ENCODE data around the gene KDM3A. TPM values are rescaled to one million over a fixed set of nuclear protein-coding genes. Genes with fewer than 3 reads are reported as not detected.

KDM3A gene
- total RNA-seq, 1 experiment from 2014 or later = 34.2 TPM

DNA sequence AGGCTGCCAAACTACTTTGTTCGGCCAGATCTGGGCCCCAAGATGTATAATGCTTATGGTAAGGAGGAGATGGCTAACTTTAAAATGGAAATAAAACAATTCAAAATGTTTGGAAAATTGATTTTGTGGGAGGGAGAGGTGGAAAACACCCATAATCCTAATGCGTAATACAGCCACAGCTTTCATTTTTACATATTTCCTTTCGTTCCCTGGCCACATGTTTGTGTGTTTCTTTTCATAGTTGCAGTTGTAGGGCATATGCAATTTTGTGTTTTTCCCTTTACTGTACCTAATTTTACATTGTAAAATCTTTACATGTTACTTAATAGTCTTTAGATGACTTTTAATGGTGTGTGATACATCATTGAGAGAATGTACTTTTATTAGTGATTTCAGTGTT, 44.6 kb downstream of the KDM3A start:
- DNase-seq (ENCODE audit: low spot score) (no peak), ATAC-seq (no peak)
- Mint-ChIP-seq H3K27ac (no peak overlapping the region; the same call in 1 of the 2 replicates), H3K27me3 (ENCODE audit: low read depth) (no peaks in the 10 kb centered on the region), H3K36me3 (peaks cover 95% of the 10 kb centered on the region), H3K4me1 (no peaks in the 10 kb centered on the region), H3K4me3 (no peak overlapping the region), H3K9me3 (no peaks in the 10 kb centered on the region)
- CTCF ChIA-PET = interaction anchor here (0.9 kb wide), 1 partner anchor 89 kb away, joined by 3 read pairs; no protein-coding TSS in a partner anchor
- TF ChIP-seq KAT7 (CRISPR knock-in tag; IDR thresholded peaks at IDR 0.05; ENCODE audit: borderline replicate concordance) (no peak), ZNF232 (CRISPR knock-in tag; IDR thresholded peaks at IDR 0.05) (no peak), ZSCAN18 (CRISPR knock-in tag; IDR thresholded peaks at IDR 0.05) (no peak), RELA (CRISPR knock-in tag; IDR thresholded peaks at IDR 0.05; ENCODE audit: borderline replicate concordance) (no peak), ZNF281 (CRISPR knock-in tag; IDR thresholded peaks at IDR 0.05) (no peak), MLX (CRISPR knock-in tag; IDR thresholded peaks at IDR 0.05) (no peak), NR1H2 (CRISPR knock-in tag; IDR thresholded peaks at IDR 0.05) (no peak), NR3C1 (CRISPR knock-in tag; conservative IDR thresholded peaks at IDR 0.05; ENCODE audit: low read depth) (no peak)
- POLR2A ChIA-PET = no interaction called here

- Mint-ChIP-seq H3K27me3 (ENCODE audit: low read depth) (no peaks in the 10 kb centered on the region), H3K36me3 (peaks cover 96% of the 10 kb centered on the region), H3K9me3 (no peaks in the 10 kb centered on the region), H3K4me1 (no peaks in the 10 kb centered on the region), H3K27ac (no peak overlapping the region), H3K4me3 (no peak overlapping the region)
- ChIA-PET CTCF (interaction anchor here (0.7 to 1.5 kb wide), 3 partner anchors 91 to 304 kb away, joined by 3 to 4 read pairs (median 3); partner anchors contain the start of gene CD8A), POLR2A (no interaction called here)
- DNase-seq (ENCODE audit: low spot score) = no peak
- ATAC-seq = no peak
- TF ChIP-seq ZNF281 (CRISPR knock-in tag; IDR thresholded peaks at IDR 0.05) (no peak), ZNF671 (CRISPR knock-in tag; IDR thresholded peaks at IDR 0.05) (no peak), E2F4 (CRISPR knock-in tag; IDR thresholded peaks at IDR 0.05; ENCODE audit: borderline replicate concordance, low read depth) (no peak), TEAD1 (CRISPR knock-in tag; IDR thresholded peaks at IDR 0.05) (no peak), HMGA2 (CRISPR knock-in tag; IDR thresholded peaks at IDR 0.05) (no peak), MYBL2 (CRISPR knock-in tag; IDR thresholded peaks at IDR 0.05) (no peak)
- TF ChIP-seq, protein P1, sequence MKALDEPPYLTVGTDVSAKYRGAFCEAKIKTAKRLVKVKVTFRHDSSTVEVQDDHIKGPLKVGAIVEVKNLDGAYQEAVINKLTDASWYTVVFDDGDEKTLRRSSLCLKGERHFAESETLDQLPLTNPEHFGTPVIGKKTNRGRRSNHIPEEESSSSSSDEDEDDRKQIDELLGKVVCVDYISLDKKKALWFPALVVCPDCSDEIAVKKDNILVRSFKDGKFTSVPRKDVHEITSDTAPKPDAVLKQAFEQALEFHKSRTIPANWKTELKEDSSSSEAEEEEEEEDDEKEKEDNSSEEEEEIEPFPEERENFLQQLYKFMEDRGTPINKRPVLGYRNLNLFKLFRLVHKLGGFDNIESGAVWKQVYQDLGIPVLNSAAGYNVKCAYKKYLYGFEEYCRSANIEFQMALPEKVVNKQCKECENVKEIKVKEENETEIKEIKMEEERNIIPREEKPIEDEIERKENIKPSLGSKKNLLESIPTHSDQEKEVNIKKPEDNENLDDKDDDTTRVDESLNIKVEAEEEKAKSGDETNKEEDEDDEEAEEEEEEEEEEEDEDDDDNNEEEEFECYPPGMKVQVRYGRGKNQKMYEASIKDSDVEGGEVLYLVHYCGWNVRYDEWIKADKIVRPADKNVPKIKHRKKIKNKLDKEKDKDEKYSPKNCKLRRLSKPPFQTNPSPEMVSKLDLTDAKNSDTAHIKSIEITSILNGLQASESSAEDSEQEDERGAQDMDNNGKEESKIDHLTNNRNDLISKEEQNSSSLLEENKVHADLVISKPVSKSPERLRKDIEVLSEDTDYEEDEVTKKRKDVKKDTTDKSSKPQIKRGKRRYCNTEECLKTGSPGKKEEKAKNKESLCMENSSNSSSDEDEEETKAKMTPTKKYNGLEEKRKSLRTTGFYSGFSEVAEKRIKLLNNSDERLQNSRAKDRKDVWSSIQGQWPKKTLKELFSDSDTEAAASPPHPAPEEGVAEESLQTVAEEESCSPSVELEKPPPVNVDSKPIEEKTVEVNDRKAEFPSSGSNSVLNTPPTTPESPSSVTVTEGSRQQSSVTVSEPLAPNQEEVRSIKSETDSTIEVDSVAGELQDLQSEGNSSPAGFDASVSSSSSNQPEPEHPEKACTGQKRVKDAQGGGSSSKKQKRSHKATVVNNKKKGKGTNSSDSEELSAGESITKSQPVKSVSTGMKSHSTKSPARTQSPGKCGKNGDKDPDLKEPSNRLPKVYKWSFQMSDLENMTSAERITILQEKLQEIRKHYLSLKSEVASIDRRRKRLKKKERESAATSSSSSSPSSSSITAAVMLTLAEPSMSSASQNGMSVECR (CRISPR knock-in tag; IDR thresholded peaks at IDR 0.05; ENCODE audit: borderline replicate concordance) = no peak
- TF ChIP-seq, protein P2, sequence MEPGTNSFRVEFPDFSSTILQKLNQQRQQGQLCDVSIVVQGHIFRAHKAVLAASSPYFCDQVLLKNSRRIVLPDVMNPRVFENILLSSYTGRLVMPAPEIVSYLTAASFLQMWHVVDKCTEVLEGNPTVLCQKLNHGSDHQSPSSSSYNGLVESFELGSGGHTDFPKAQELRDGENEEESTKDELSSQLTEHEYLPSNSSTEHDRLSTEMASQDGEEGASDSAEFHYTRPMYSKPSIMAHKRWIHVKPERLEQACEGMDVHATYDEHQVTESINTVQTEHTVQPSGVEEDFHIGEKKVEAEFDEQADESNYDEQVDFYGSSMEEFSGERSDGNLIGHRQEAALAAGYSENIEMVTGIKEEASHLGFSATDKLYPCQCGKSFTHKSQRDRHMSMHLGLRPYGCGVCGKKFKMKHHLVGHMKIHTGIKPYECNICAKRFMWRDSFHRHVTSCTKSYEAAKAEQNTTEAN (CRISPR knock-in tag; IDR thresholded peaks at IDR 0.05) = no peak
These were observed 45.9 kb downstream of the KDM3A start for GRCh38 chr2:86487062-86487461.

Measured in WTC11 (cell line).